Measurements from ENCODE around the gene GPR107. TPM values are rescaled to one million over a fixed set of nuclear protein-coding genes. Genes with fewer than 3 reads are reported as not detected.
A peak's percentile ranks its signal among the peaks of the same experiment; 100 is the strongest.

GPR107 gene
- total RNA-seq, 1 donor from 2014 or later = 67.4 TPM

DNA sequence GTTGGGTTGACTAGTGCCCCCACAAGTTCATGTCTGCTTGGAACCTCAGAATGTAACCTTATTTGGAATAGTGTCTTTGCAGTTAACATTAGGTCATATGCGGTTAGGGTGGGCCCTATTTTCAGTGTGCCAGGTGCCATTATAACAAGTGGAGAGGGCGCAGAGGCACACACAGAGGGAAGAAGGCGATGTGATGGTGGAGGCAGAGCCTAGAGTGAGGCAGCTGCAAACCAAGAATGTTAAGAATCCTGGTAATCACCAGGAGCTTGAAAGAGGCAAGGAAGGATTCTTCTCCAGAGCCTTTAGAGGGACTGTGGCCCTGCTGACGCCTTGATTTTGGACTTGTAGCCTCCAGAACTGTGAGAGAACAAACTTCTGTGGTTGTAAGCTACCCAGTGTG is 10.9 kb downstream of the GPR107 start:
- Mint-ChIP-seq H3K27me3 (ENCODE audit: low read depth) (no peaks in the 10 kb centered on the region), H3K36me3 (peaks cover 15% of the 10 kb centered on the region), H3K9me3 (no peaks in the 10 kb centered on the region), H3K27ac (peak overlapping the region; percentile 26), H3K4me1 (no peaks in the 10 kb centered on the region), H3K4me3 (no peak overlapping the region)
- TF ChIP-seq, protein P1, sequence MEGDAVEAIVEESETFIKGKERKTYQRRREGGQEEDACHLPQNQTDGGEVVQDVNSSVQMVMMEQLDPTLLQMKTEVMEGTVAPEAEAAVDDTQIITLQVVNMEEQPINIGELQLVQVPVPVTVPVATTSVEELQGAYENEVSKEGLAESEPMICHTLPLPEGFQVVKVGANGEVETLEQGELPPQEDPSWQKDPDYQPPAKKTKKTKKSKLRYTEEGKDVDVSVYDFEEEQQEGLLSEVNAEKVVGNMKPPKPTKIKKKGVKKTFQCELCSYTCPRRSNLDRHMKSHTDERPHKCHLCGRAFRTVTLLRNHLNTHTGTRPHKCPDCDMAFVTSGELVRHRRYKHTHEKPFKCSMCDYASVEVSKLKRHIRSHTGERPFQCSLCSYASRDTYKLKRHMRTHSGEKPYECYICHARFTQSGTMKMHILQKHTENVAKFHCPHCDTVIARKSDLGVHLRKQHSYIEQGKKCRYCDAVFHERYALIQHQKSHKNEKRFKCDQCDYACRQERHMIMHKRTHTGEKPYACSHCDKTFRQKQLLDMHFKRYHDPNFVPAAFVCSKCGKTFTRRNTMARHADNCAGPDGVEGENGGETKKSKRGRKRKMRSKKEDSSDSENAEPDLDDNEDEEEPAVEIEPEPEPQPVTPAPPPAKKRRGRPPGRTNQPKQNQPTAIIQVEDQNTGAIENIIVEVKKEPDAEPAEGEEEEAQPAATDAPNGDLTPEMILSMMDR (IDR thresholded peaks at IDR 0.05; ENCODE audit: unreplicated experiment) = no peak
- DNase-seq (ENCODE audit: low spot score in 2 of 2, unreplicated experiment in 2 of 2) = no peak

DNA sequence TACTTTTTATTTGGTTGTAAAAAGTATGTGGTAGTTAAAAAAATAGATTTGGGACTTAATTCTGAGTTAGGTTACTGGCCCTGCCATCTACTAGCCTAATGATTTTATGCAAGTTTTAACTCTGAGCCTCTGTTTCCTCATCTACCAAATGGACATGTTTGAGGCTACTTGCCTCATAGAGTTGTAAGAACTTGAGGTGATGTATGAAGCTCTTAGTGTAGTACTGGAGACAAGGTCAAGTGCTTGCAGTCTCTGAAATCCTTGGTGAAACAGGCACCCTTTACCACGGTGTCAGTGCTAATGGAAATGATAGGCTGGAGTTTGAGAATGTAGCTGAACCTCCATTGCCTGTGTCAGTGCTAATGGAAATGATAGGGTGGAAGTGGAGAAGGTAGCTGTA is 15.3 kb downstream of the GPR107 start:
- Mint-ChIP-seq H3K4me3 (no peak overlapping the region), H3K27ac (no peak overlapping the region), H3K4me1 (peaks cover 13% of the 10 kb centered on the region), H3K27me3 (ENCODE audit: low read depth) (no peaks in the 10 kb centered on the region), H3K36me3 (peaks cover 8% of the 10 kb centered on the region), H3K9me3 (no peaks in the 10 kb centered on the region)
- no peak for DNase-seq (ENCODE audit: low spot score in 2 of 2, unreplicated experiment in 2 of 2)
- TF ChIP-seq, protein P1 (IDR thresholded peaks at IDR 0.05; ENCODE audit: unreplicated experiment) = no peak

DNA sequence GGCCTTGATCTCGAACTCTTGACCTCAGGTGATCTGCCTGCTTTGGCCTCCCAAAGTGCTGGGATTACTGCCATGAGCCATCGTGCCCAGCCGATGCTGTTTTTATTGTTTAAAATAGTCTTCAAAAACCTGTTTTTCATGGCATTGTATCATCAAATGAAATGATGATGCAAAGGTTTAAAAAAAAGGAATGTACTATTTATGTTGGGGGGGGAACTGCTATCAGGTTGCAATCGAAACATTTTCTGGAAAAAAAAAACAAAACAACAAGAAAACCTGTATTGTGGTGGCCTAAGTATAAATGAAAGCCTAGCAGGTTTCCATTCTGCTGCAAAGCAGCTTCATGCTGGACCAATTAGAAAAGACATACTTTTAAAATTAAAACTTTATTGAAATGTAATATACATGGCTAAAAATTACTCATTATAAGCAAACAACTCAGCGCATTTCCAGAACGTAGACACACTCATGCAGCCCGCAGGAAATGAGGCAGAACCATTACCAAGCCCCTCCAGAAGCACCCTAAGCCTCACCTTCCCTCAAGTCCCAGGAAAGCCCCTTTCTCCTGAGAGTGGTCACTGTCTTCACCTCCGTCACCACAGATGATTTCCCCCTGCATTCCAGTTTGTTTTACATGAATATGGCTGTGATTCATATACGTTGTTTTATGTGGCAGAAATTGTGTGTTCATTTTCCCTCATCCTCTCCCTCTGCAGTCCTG is 19.0 kb downstream of the GPR107 start:
- no peaks in the 10 kb centered on the region for H3K27me3 Mint-ChIP-seq (ENCODE audit: low read depth)
- H3K9me3 Mint-ChIP-seq = no peaks in the 10 kb centered on the region
- TF ChIP-seq, protein P1 (IDR thresholded peaks at IDR 0.05; ENCODE audit: unreplicated experiment) = no peak
- no peak for DNase-seq (ENCODE audit: low spot score in 2 of 2, unreplicated experiment in 2 of 2)
- H3K27ac Mint-ChIP-seq = peak overlapping the region; percentile 95
- peaks cover 19% of the 10 kb centered on the region for H3K4me1 Mint-ChIP-seq
- no peak overlapping the region for H3K4me3 Mint-ChIP-seq
- H3K36me3 Mint-ChIP-seq = peaks cover 14% of the 10 kb centered on the region

DNA sequence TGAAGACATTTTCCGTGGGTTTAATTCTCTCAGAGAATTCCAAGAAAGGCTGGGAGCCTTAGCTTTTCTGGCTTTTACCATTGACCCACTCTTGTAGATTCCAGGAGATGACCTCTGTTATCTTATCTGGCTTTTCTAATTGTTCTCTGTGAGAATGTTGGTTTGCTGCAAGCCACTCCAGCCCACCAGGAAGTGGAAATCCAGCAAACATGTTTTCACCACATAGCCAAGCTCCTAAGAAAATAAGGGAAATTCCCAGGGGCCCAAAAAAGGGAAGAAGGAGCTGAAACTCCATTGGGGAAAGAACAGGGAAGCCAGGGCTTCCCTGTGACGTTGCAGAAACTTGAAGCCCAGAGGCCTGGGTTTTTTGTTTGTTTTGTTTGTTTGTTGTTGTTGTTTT is 19.7 kb downstream of the GPR107 start:
- peak overlapping the region; percentile 95 for H3K27ac Mint-ChIP-seq
- H3K4me3 Mint-ChIP-seq = no peak overlapping the region
- H3K27me3 Mint-ChIP-seq (ENCODE audit: low read depth) = no peaks in the 10 kb centered on the region

DNA sequence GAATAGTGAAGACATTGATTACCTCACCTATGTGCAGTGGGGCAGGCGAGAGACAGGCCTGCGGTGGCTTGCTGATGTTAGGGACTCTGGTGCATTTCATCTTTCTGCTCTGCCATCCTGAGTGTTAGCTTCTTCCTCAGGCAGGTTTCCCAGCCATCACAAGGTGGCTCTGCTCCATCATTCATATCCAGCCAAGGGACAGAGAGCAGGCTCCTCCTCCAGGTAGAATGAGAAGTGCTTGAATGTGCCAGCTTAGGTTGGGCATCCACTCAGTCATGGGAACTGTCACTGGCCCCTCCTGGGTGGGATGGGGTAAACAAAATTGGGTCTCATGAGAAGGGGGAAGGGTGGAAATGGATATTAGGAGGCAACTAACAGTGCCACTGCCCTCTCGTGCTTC is 24.8 kb downstream of the GPR107 start:
- Mint-ChIP-seq H3K27me3 (ENCODE audit: low read depth) (no peaks in the 10 kb centered on the region), H3K36me3 (peaks cover 45% of the 10 kb centered on the region), H3K4me1 (peaks cover 8% of the 10 kb centered on the region), H3K27ac (no peak overlapping the region), H3K4me3 (no peak overlapping the region), H3K9me3 (no peaks in the 10 kb centered on the region)
- no peak for DNase-seq (ENCODE audit: low spot score in 2 of 2, unreplicated experiment in 2 of 2)
- TF ChIP-seq, protein P1 (IDR thresholded peaks at IDR 0.05; ENCODE audit: unreplicated experiment) = no peak

More for the DNA sequence above, 19.7 kb downstream of the GPR107 start:
- Mint-ChIP-seq H3K36me3 (peaks cover 18% of the 10 kb centered on the region), H3K4me1 (peaks cover 19% of the 10 kb centered on the region), H3K9me3 (no peaks in the 10 kb centered on the region)
- TF ChIP-seq, protein P1 (IDR thresholded peaks at IDR 0.05; ENCODE audit: unreplicated experiment) = no peak
- DNase-seq (ENCODE audit: low spot score in 2 of 2, unreplicated experiment in 2 of 2) = no peak
